ENCODE data around the gene LSM5.

- TF ChIP-seq FOXM1 (IDR thresholded peaks at IDR 0.05; ENCODE audit: borderline replicate concordance) (no peak), ZNF384 (IDR thresholded peaks at IDR 0.05) (no peak), SP1 (IDR thresholded peaks at IDR 0.05) (no peak), NFRKB (IDR thresholded peaks at IDR 0.05) (no peak)
Observed at GRCh38 chr7:32519763-32520162, 29.6 kb upstream of the LSM5 start.

All from HEK293T (cell line).